Ovary (tissue), 9 donors: Measurements from ENCODE around the gene HLCS. TPM values are rescaled to one million over a fixed set of nuclear protein-coding genes. Genes with fewer than 3 reads are reported as not detected.

Experiments
- DNase-seq, 5 donors: peaks; one replicate each; pipeline ENCODE4 v3.0.0-alpha.2; 2019 to 2020
- H3K27ac ChIP-seq, 2 donors: fragments of 200-600 bp; one replicate each; pipeline versions ENCODE4 v1.5.1 to v1.8.0; 2019 to 2022
- H3K27me3 ChIP-seq: fragments of 200-600 bp; one replicate; pipeline ENCODE4 v1.8.0; 2022
- H3K36me3 ChIP-seq: fragments of 200-600 bp; sonication (generic); one replicate; pipeline ENCODE4 v1.5.1; 2019
- H3K4me1 ChIP-seq: one replicate; pipeline ENCODE4 v1.8.1; 2013; ENCODE audit warnings: mild to moderate bottlenecking, moderate library complexity; ENCODE audit not compliant: insufficient read depth
- H3K4me3 ChIP-seq: fragments of 200-600 bp; sonication (generic); one replicate; pipeline ENCODE4 v1.5.1; 2017
- H3K9me3 ChIP-seq, 2 donors: fragments of 200-600 bp in 1 of 2; sonication (generic) in 1 of 2; one replicate each; pipeline versions ENCODE4 v1.5.1 to v1.8.1; 2013 to 2019; ENCODE audit warnings: mild to moderate bottlenecking in 1 of 2, moderate library complexity in 1 of 2
- CTCF ChIP-seq, 3 donors: fragments of 450-650 bp in 2 of 3; fragments of 200-600 bp in 1 of 3; IDR thresholded peaks; one replicate each; pipeline versions ENCODE4 v1.5.1 to v1.8.0; 2016 to 2022; ENCODE audit warnings: antibody characterized with exemption in 3 of 3, mild to moderate bottlenecking in 1 of 3
- EP300 ChIP-seq: sonication (generic); formaldehyde crosslinking; IDR thresholded peaks from one replicate; pipeline ENCODE4 v1.6.1; 2017; ENCODE audit warnings: antibody characterized with exemption
- POLR2A ChIP-seq: fragments of 450-650 bp; IDR thresholded peaks from one replicate; pipeline ENCODE4 v1.6.1; 2017; ENCODE audit warnings: antibody characterized with exemption, mild to moderate bottlenecking, moderate library complexity
- WGBS, 3 donors: extraction: QIAGEN DNeasy Blood & Tissue Kit in 1 of 3; methylation state at CpG; one replicate each; pipeline versions ENCODE4 v1.1.5 to v1.1.7; 2013 to 2017; 5-methylcytosine and 5-hydroxymethylcytosine counted together
- intact Hi-C, 4 donors: fragments of 100-400 bp; cut with DNase I; formaldehyde crosslinking; loops; one replicate each; pipeline versions ENCODE4 v1.11.0 to v1.15.1; 2022 to 2023
- polyA plus RNA-seq, 2 donors: library from polyadenylated mRNA; stranded (reverse); fragments of 200-250 nt in 1 of 2; fragments of 350-450 nt in 1 of 2; fragmentation: Illumina TruSeq in 1 of 2; extraction: RNeasy Lipid Tissue Mini Kit (QIAGEN cat#74804) in 1 of 2; gene quantifications; one replicate each; pipeline ENCODE4 v1.2.3, GENCODE V29; 2013 to 2014
- total RNA-seq, 7 donors: library from RNA; depleted of rRNA in 2 of 7; stranded (reverse); fragments of >200 nt in 2 of 7; fragmentation: NEBNext Ultra II Directional in 3 of 7; extraction: Animal tissue kit (Norgen Biotek cat#: 25700) in 3 of 7; gene quantifications; one replicate each; pipeline versions ENCODE4 v1.1.0 to v1.2.4, GENCODE V29; 2016 to 2023
- donor health status: DM: no; HTN: no; CAD: no; lungs with moderate emphysema.
- donor health status: DM: no; HTN: no; CAD: no.
- donor health status: Bipolar disorder and iron deficiency.
- donor health status: DM: yes; HTN: yes; CAD: no.
- donor health status: DM: no; HTN: no; CAD: no.
- donor health status: DM: yes; HTN: yes; CAD: no.

The HLCS gene
- total and polyA plus RNA-seq, 9 donors, result 4.0 to 20.3 (median 12.4) TPM

- H3K4me3 ChIP-seq, result no peak overlapping the region
- WGBS, 3 donors, result 14 to 27% (median 26%) methylated on average over 8 of the region's 8 CpGs
- H3K4me1 ChIP-seq, result peaks cover 8% of the 10 kb centered on the region
- H3K27me3 ChIP-seq, result no peaks in the 10 kb centered on the region
- peak in 2 of 5 donors; percentile 34 to 40 for DNase-seq
- TF ChIP-seq EP300, result no peak
- peak; percentile 33 to 86 (median 73) for TF ChIP-seq CTCF (IDR thresholded peaks at IDR 0.05)
- no peak for TF ChIP-seq POLR2A
- no peaks in the 10 kb centered on the region for H3K9me3 ChIP-seq
- H3K36me3 ChIP-seq, result no peaks in the 10 kb centered on the region
- intact Hi-C loops, result no loop called here
- H3K27ac ChIP-seq, result no peak overlapping the region
These were observed 10.6 kb upstream of the HLCS start for GRCh38 chr21:36976882-36977651.

- intact Hi-C loops, result no loop called here
- no peak for DNase-seq
- 69 to 77% (median 71%) methylated on average over 5 of the region's 5 CpGs for WGBS, 3 donors
- peaks cover 8% of the 10 kb centered on the region for H3K4me1 ChIP-seq
- H3K36me3 ChIP-seq, result no peaks in the 10 kb centered on the region
- H3K9me3 ChIP-seq, result no peaks in the 10 kb centered on the region
- no peak overlapping the region for H3K4me3 ChIP-seq
- H3K27me3 ChIP-seq, result no peaks in the 10 kb centered on the region
- TF ChIP-seq EP300 (no peak), POLR2A (no peak), CTCF (IDR thresholded peaks at IDR 0.05) (no peak)
- no peak overlapping the region for H3K27ac ChIP-seq
These were observed 9.9 kb upstream of the HLCS start for GRCh38 chr21:36976228-36976861.

DNA sequence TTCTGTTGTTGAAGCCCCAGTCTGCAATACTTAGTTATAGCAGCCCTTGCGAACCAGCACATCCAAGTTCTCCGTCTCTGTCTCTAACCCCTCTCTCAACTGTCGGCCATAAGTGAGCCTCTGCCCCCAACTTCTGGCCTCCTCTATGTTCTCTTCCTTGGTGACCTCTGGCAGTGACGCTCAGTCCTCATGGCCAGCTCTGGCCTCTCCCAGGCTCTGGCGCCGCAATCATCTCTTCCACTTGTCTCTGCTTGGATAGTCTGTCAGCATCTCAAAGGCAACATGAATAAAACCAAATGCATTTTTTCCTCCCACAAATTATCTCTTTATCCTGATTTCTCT lies 8.4 kb upstream of the HLCS start:
- 76 to 93% (median 89%) methylated on average over 6 of the region's 6 CpGs for WGBS, 3 donors
- intact Hi-C loops, result no loop called here
- no peaks in the 10 kb centered on the region for H3K9me3 ChIP-seq

More for the DNA sequence above, 8.4 kb upstream of the HLCS start:
- no peak for TF ChIP-seq CTCF (IDR thresholded peaks at IDR 0.05)
- TF ChIP-seq POLR2A, result no peak
- TF ChIP-seq EP300, result no peak
- no peak for DNase-seq
- no peaks in the 10 kb centered on the region for H3K36me3 ChIP-seq
- H3K4me1 ChIP-seq, result no peaks in the 10 kb centered on the region
- no peak overlapping the region for H3K27ac ChIP-seq
- no peak overlapping the region for H3K4me3 ChIP-seq
- no peaks in the 10 kb centered on the region for H3K27me3 ChIP-seq
